ENCODE measurements around the gene RNF157.
A peak's percentile ranks its signal among the peaks of the same experiment; 100 is the strongest.

Gene RNF157

GRCh38 chr17:76279742-76280287 lies 39.5 kb upstream of the RNF157 start:
- no peak overlapping the region for H3K27ac ChIP-seq (replicated peaks)
- no peaks in the 10 kb centered on the region for H3K27me3 ChIP-seq (ENCODE audit: insufficient read depth, poor library complexity, severe bottlenecking)
- no peak for DNase-seq (ENCODE audit: low read depth in 1 of 2, low spot score in 1 of 2)
- TF ChIP-seq SPI1 (IDR thresholded peaks at IDR 0.05; ENCODE audit: borderline replicate concordance, low read depth) (no peak), POLR2AphosphoS5 (IDR thresholded peaks at IDR 0.05; ENCODE audit: low read depth) (no peak), CTCF (IDR thresholded peaks at IDR 0.05; ENCODE audit: insufficient read depth, low read length) (no peak), GABPA (IDR thresholded peaks at IDR 0.05; ENCODE audit: low read depth) (no peak), REST (IDR thresholded peaks at IDR 0.05; ENCODE audit: insufficient replicate concordance, low read depth) (no peak)
- H3K4me3 ChIP-seq (replicated peaks; ENCODE audit: insufficient read depth, low read length) = no peak overlapping the region

DNA sequence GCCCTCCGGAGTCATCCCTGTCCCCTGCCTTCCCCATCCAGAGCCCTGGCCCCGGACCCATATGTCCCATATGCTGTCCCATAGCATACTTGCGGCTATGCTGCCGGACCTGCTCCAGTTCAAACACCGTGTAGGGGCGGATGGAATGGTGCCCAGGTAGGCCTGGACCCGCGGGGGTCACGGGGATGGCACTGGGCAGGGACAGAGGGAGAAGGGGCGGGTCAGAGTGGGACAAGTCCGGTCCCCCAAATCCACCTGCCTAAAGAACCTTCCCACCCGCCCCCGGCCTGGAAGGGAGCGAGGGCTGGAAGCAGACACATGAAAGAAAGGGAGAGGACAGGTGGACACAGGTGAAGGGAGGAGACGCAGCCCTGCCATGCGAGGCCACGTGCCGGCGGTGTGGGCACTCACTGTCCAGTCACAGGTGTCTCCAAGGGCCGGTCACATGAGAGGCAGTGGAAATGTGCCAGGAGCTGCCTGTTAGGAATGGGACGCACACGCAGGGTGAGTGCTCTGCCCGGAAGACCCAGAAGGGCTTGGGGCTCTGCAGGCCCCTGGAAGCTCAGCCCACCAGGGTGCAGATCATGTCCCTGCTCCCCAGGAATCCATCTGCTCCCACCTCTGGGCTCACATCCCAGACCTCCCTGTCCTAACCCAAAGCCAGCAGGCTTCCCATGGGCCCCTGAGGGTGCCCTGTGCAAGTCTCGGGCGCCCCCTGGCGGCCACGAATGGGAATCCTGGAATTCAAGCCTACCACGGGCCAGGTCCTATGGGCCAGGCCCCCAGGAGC lies 38.9 kb upstream of the RNF157 start:
- H3K4me3 ChIP-seq (replicated peaks; ENCODE audit: insufficient read depth, low read length) = no peak overlapping the region
- peak in 1 of 2 experiments; percentile 79 for DNase-seq (ENCODE audit: low read depth in 1 of 2, low spot score in 1 of 2)
- H3K27ac ChIP-seq (replicated peaks) = no peak overlapping the region
- no peak for TF ChIP-seq POLR2AphosphoS5 (IDR thresholded peaks at IDR 0.05; ENCODE audit: low read depth)
- TF ChIP-seq REST (IDR thresholded peaks at IDR 0.05; ENCODE audit: insufficient replicate concordance, low read depth) = no peak
- no peak for TF ChIP-seq SPI1 (IDR thresholded peaks at IDR 0.05; ENCODE audit: borderline replicate concordance, low read depth)
- TF ChIP-seq CTCF (IDR thresholded peaks at IDR 0.05; ENCODE audit: insufficient read depth, low read length) = peak; percentile 73
- H3K27me3 ChIP-seq (ENCODE audit: insufficient read depth, poor library complexity, severe bottlenecking) = no peaks in the 10 kb centered on the region

DNA sequence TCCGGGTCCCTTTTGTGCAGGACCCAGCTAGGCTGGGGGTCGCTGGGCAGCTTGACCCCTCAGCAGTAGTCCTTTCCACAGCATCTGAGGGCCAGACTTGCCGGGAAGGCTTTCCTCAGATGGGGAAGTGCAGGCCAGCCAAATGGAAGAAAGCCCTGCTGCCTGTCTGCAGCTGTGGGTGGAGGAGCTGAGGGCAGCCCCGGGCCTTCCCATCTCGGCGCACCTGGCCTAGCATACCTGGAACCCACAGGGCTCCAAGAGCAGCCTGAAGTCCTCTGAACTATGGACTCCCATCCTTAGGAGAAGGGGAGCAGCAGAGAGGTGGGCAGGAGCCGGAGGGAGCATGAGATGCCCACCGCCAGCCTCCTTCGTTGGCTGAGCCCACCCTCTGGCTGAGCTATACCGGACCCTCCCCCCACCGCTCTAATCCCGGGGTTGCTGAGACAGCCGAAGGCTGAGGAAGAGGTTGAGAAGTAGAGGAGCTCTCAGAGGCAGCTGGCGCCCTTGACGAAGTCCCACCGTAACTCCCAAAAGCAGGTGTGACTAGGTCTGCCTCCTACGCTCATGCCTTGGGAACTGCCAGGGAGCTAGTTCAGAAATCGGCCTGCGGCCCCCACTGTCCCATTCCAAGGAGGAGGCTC lies 38.1 kb upstream of the RNF157 start:
- no peaks in the 10 kb centered on the region for H3K27me3 ChIP-seq (ENCODE audit: insufficient read depth, poor library complexity, severe bottlenecking)
- no peak for DNase-seq (ENCODE audit: low read depth in 1 of 2, low spot score in 1 of 2)
- no peak overlapping the region for H3K27ac ChIP-seq (replicated peaks)
- no peak overlapping the region for H3K4me3 ChIP-seq (replicated peaks; ENCODE audit: insufficient read depth, low read length)
- TF ChIP-seq CTCF (IDR thresholded peaks at IDR 0.05; ENCODE audit: insufficient read depth, low read length) (no peak), SPI1 (IDR thresholded peaks at IDR 0.05; ENCODE audit: borderline replicate concordance, low read depth) (peak; percentile 20; the same call in 1 of the 2 replicates)

Data from HL-60 (cell line).